Ishikawa (cell line): ENCODE measurements around the gene NUP133.

Source experiments
- CEBPB ChIP-seq: IDR thresholded peaks from 2 replicates; pipeline ENCODE4 v1.6.1; 2012
- CREB1 ChIP-seq: IDR thresholded peaks from 2 replicates; pipeline ENCODE4 v1.6.1; 2012; ENCODE audit warnings: low read depth
- EGR1 ChIP-seq: IDR thresholded peaks from 2 replicates; pipeline ENCODE4 v1.6.1; 2012
- EP300 ChIP-seq: IDR thresholded peaks from 2 replicates; pipeline ENCODE4 v1.6.1; 2012; ENCODE audit warnings: borderline replicate concordance
- FOXM1 ChIP-seq: IDR thresholded peaks from 2 replicates; pipeline ENCODE4 v1.6.1; 2012; ENCODE audit warnings: low read depth, borderline replicate concordance
- NFIC ChIP-seq: IDR thresholded peaks from 2 replicates; pipeline ENCODE4 v1.6.1; 2012
- RAD21 ChIP-seq: IDR thresholded peaks from 2 replicates; pipeline ENCODE4 v1.6.1; 2012; ENCODE audit warnings: low read depth
- TAF1 ChIP-seq: IDR thresholded peaks from 2 replicates; pipeline ENCODE4 v1.6.1; 2012; ENCODE audit warnings: low read depth, mild to moderate bottlenecking
- TCF12 ChIP-seq: IDR thresholded peaks from 2 replicates; pipeline ENCODE4 v1.6.1; 2012; ENCODE audit warnings: low read depth
- TEAD4 ChIP-seq: IDR thresholded peaks from 2 replicates; pipeline ENCODE4 v1.6.1; 2012
- YY1 ChIP-seq: IDR thresholded peaks from 2 replicates; pipeline ENCODE4 v1.6.1; 2012; ENCODE audit warnings: low read depth
- ZBTB7A ChIP-seq: IDR thresholded peaks from 2 replicates; pipeline ENCODE4 v1.6.1; 2012; ENCODE audit warnings: low read depth
- TF ChIP-seq, protein P1 (sequence below): IDR thresholded peaks from 2 replicates; pipeline ENCODE4 v1.6.1; 2012; ENCODE audit warnings: low read depth, mild to moderate bottlenecking
- TF ChIP-seq, protein P2 (sequence below): IDR thresholded peaks from 2 replicates; pipeline ENCODE4 v1.6.1; 2012
- TF ChIP-seq, protein P3 (sequence below): IDR thresholded peaks from 2 replicates; pipeline ENCODE4 v1.6.1; 2012

Gene NUP133

DNA sequence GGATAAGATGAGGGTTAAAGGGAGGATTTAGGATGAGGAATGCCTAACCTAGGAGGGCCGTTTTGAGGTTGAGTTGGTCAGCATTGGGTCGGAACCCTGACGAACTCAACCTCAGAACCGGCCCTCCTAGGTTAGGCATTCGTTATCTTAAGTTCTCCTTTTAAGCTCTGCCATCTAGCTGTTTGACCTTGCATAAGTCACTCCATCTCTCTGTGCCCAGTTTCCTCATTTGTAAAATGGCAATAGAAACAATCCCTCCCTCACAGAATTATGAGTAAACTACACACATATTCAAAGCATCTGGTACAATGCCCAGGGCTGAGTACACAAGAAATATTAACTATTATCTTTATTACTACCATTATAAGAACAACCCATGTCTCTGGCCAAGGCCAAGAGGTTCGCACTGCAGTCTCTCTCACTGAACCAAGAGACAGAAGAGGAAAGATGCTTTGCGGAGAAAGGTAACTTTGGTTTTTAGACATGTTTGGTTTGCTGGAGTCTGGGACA, 45.5 kb upstream of the NUP133 start:
- no peak for TF ChIP-seq TEAD4

DNA sequence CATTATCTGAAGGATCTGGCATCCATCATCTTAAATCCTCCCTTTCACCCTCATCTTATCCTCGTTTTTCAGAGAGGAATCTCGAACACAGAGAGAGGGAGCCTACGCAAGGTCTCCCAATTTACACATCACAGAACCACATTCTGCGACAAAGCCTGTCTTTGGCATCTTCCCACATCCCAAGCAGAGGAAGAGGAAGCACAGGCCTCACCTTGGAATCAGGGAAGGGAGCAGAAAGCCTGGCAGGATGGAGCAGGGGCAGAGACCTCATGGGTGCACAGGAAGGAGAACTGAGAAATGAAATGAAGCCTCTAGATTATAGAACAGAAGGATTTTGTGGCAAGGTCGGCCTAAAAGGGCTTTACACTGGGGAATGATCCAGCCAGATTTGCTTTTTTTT, 44.6 kb upstream of the NUP133 start:
- TF ChIP-seq EP300, result no peak
- no peak for TF ChIP-seq TCF12
- TF ChIP-seq TEAD4, result no peak
- no peak for TF ChIP-seq CEBPB
- no peak for TF ChIP-seq TAF1
- no peak for TF ChIP-seq EGR1
- TF ChIP-seq, protein P1, sequence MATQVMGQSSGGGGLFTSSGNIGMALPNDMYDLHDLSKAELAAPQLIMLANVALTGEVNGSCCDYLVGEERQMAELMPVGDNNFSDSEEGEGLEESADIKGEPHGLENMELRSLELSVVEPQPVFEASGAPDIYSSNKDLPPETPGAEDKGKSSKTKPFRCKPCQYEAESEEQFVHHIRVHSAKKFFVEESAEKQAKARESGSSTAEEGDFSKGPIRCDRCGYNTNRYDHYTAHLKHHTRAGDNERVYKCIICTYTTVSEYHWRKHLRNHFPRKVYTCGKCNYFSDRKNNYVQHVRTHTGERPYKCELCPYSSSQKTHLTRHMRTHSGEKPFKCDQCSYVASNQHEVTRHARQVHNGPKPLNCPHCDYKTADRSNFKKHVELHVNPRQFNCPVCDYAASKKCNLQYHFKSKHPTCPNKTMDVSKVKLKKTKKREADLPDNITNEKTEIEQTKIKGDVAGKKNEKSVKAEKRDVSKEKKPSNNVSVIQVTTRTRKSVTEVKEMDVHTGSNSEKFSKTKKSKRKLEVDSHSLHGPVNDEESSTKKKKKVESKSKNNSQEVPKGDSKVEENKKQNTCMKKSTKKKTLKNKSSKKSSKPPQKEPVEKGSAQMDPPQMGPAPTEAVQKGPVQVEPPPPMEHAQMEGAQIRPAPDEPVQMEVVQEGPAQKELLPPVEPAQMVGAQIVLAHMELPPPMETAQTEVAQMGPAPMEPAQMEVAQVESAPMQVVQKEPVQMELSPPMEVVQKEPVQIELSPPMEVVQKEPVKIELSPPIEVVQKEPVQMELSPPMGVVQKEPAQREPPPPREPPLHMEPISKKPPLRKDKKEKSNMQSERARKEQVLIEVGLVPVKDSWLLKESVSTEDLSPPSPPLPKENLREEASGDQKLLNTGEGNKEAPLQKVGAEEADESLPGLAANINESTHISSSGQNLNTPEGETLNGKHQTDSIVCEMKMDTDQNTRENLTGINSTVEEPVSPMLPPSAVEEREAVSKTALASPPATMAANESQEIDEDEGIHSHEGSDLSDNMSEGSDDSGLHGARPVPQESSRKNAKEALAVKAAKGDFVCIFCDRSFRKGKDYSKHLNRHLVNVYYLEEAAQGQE, result no peak
- TF ChIP-seq, protein P2, sequence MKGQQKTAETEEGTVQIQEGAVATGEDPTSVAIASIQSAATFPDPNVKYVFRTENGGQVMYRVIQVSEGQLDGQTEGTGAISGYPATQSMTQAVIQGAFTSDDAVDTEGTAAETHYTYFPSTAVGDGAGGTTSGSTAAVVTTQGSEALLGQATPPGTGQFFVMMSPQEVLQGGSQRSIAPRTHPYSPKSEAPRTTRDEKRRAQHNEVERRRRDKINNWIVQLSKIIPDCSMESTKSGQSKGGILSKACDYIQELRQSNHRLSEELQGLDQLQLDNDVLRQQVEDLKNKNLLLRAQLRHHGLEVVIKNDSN, result no peak
- no peak for TF ChIP-seq YY1
- TF ChIP-seq RAD21, result no peak
- TF ChIP-seq FOXM1, result no peak
- no peak for TF ChIP-seq CREB1
- TF ChIP-seq, protein P3, sequence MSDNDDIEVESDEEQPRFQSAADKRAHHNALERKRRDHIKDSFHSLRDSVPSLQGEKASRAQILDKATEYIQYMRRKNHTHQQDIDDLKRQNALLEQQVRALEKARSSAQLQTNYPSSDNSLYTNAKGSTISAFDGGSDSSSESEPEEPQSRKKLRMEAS, result no peak
- TF ChIP-seq NFIC, result no peak
- TF ChIP-seq ZBTB7A, result no peak

DNA sequence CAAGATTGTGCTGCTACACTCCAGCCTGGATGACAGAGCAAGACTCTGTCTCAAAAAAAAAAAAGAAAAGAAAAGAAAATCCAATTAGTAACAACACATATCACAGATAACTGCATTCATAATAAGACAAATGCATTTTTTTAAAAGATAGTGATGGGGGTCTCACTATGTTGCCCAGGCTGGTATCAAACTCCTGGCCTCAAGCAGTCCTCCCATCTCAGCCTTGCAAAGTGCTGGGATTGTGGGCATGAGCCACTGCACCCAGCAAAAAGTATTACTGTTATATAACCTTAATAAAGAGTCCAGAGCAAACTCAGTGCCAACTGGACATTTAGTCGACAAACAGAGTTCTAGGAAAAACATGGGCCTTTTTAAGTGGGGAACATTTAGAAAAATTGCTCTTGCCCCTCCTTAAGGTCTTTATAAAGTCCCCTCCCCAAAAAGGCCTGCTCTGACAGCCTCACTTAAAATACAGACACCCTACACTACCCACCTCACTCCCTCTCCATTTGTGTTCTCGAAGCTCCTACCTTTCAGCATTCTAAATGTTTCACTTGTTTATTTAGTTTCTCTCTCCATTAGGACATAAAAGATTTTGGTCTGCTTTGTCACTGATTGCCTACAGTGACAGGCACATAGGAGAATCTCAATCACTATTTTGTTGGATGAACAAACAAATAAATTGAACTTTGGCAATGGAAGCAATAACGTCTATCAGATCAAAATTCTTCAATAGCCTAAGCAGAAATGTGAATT, 42.8 kb upstream of the NUP133 start:
- TF ChIP-seq, protein P3, result no peak
- no peak for TF ChIP-seq CREB1

DNA sequence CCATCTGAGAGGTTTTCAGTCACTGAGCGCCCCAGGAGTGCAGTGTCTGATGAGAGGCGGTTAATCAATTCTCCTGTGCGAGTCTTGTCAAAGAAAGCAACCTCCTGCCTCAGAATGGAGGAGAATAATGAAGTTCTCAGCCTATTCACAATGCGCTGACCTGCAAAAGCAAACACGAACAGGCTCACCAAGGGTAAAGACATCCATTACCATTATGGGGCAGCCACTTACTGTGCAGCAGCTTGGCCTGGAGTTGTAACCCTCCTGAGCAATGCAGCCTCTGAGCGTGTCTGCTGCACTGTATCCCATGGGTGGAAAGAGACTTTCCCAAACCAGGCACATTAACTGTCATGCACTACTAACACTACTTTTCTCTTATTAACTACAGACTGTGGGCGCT, 39.4 kb upstream of the NUP133 start:
- no peak for TF ChIP-seq TCF12
- no peak for TF ChIP-seq TEAD4
- no peak for TF ChIP-seq CREB1
- no peak for TF ChIP-seq CEBPB
- TF ChIP-seq, protein P1, result no peak
- TF ChIP-seq, protein P2, result no peak
- TF ChIP-seq YY1, result no peak
- no peak for TF ChIP-seq ZBTB7A
- TF ChIP-seq EGR1, result no peak
- TF ChIP-seq, protein P3, result no peak
- no peak for TF ChIP-seq FOXM1
- TF ChIP-seq NFIC, result no peak
- TF ChIP-seq EP300, result no peak
- TF ChIP-seq TAF1, result no peak
- TF ChIP-seq RAD21, result no peak

DNA sequence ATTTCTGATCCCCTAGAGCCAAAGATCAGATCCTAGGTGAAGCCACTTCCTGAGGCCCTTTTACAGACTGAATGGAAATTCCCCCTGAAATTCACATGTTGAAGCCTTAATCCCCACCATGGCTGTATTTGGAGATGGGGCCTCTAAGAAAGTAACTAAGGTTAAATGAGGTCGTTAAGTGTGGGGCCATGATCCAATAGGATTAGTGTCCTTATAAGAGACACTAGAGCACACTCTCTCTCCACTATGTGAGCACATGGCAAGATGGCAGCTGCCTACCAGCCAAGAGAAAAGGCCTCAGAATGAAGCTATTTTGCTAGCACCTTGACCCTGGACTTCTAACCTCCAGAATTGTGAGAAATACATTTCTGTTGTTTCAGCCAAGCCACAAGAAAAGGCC, 36.4 kb upstream of the NUP133 start:
- no peak for TF ChIP-seq EGR1

DNA sequence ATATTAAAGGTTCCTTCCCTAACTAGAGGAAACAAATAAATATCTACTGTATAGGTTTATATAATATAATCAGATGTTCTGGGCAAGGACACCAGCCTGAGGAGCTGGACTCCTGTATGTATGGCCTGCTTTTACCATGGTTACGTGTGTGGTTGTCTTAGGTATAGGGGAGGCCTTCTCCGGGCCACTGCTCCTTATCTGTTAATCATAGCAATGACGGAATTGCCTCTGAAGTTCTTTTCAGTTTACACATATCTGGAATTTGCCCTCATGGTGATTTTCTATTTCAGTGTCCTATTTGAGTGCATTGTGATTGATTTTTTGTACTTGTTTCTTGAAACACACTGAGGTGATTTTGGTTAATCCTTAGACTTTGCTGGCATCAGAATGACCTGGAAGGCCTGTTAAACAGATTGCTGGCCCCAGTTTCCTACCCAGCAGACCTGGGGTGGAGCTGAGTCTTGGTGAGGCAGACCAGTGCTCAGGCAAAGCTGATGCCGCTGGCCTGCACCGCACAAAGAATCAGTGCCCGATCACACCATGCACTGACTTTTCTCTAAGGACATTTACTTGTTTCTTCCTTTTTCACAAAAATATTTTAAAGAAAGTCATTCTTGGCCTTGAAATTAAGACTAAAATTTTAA, 31.8 kb upstream of the NUP133 start:
- TF ChIP-seq EP300 (no peak), TEAD4 (no peak), TCF12 (no peak), TAF1 (no peak), CREB1 (no peak), FOXM1 (no peak), RAD21 (no peak), CEBPB (no peak), ZBTB7A (no peak), EGR1 (no peak), YY1 (no peak), NFIC (no peak)
- TF ChIP-seq, protein P2, result no peak
- TF ChIP-seq, protein P3, result no peak
- TF ChIP-seq, protein P1, result no peak
